Ishikawa (cell line): ENCODE measurements around the gene BMP6.

Source experiments
- CEBPB ChIP-seq: IDR thresholded peaks from 2 replicates; pipeline ENCODE4 v1.6.1; 2012
- EGR1 ChIP-seq: IDR thresholded peaks from 2 replicates; pipeline ENCODE4 v1.6.1; 2012
- EP300 ChIP-seq: IDR thresholded peaks from 2 replicates; pipeline ENCODE4 v1.6.1; 2012; ENCODE audit warnings: borderline replicate concordance
- FOXM1 ChIP-seq: IDR thresholded peaks from 2 replicates; pipeline ENCODE4 v1.6.1; 2012; ENCODE audit warnings: low read depth, borderline replicate concordance
- MAX ChIP-seq: IDR thresholded peaks from 2 replicates; pipeline ENCODE4 v1.6.1; 2012
- NFIC ChIP-seq: IDR thresholded peaks from 2 replicates; pipeline ENCODE4 v1.6.1; 2012
- RAD21 ChIP-seq: IDR thresholded peaks from 2 replicates; pipeline ENCODE4 v1.6.1; 2012; ENCODE audit warnings: low read depth
- REST ChIP-seq: IDR thresholded peaks from 2 replicates; pipeline ENCODE4 v1.6.1; 2012; ENCODE audit warnings: low read depth, mild to moderate bottlenecking
- TAF1 ChIP-seq: IDR thresholded peaks from 2 replicates; pipeline ENCODE4 v1.6.1; 2012; ENCODE audit warnings: low read depth, mild to moderate bottlenecking
- TCF12 ChIP-seq: IDR thresholded peaks from 2 replicates; pipeline ENCODE4 v1.6.1; 2012; ENCODE audit warnings: low read depth
- YY1 ChIP-seq: IDR thresholded peaks from 2 replicates; pipeline ENCODE4 v1.6.1; 2012; ENCODE audit warnings: low read depth
- ZBTB7A ChIP-seq: IDR thresholded peaks from 2 replicates; pipeline ENCODE4 v1.6.1; 2012; ENCODE audit warnings: low read depth

DNA sequence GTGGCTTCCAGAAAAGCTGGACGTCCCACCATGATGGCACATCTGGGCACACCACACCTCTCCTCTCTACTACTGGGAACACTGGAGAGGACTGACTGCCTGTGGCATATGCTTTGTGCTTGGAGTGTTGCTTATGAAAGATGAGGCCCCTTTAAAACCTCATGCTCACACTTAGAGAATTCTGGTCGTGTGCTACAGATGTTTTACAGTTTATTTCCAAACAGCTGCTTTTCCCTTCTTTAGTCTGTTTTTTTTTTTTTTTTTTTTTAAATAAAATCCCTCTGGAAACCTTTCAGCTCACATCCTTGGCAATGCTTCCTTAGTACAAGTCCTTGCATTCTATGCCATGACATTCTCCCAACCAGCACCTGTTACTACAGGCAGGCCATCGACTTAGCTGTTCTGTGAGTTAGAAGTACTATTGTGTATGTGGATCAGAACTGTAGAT is 60.3 kb downstream of the BMP6 start:
- no peak for TF ChIP-seq TAF1
- no peak for TF ChIP-seq YY1
- TF ChIP-seq EP300, result no peak
- no peak for TF ChIP-seq REST
- TF ChIP-seq TCF12, result no peak
- no peak for TF ChIP-seq MAX
- no peak for TF ChIP-seq NFIC
- TF ChIP-seq CEBPB, result no peak
- no peak for TF ChIP-seq RAD21
- no peak for TF ChIP-seq FOXM1
- TF ChIP-seq ZBTB7A, result no peak
- TF ChIP-seq EGR1, result no peak
